ENCODE data around the gene PRKN. TPM values are rescaled to one million over a fixed set of nuclear protein-coding genes. Genes with fewer than 3 reads are reported as not detected.

The PRKN gene
- total RNA-seq, 4 donors from 2014 or later, result 4.5 to 12.3 (median 9.0) TPM

- H3K36me3 ChIP-seq, result no peaks in the 10 kb centered on the region
- TF ChIP-seq POLR2A (IDR thresholded peaks at IDR 0.05) (no peak), POLR2AphosphoS5 (IDR thresholded peaks at IDR 0.05) (no peak), EP300 (IDR thresholded peaks at IDR 0.05; ENCODE audit: low read depth) (no peak), CTCF (IDR thresholded peaks at IDR 0.05) (no peak)
- no peaks in the 10 kb centered on the region for H3K27me3 ChIP-seq
- no peak overlapping the region for H3K27ac ChIP-seq
- H3K4me3 ChIP-seq, result no peak overlapping the region
- WGBS, 2 donors (ENCODE audit: low coverage in 1 of 2), result 45 to 55% methylated on average over 1 of the region's 1 CpG
- DNase-seq, result no peak
- in situ Hi-C loops (cut with MboI; ENCODE audit: low pct_ligation_motif_present in 1 of 4, low pct_unique_long_range_greater_than_20kb in 1 of 4, low sequenced_read_pairs in 3 of 4), result no loop called here
- intact Hi-C loops (cut with DNase I; ENCODE audit: low total_unique reads), result loop anchor here (2.0 kb wide), 1 partner anchor 60 kb away; no protein-coding TSS in a partner anchor
- peaks cover 0 to 3% of the 10 kb centered on the region in 2 donors for H3K9me3 ChIP-seq
- peaks cover 0 to 13% (median 0%) of the 10 kb centered on the region in 4 donors for H3K4me1 ChIP-seq
These were observed 100.7 kb downstream of the PRKN start for GRCh38 chr6:162626869-162627268.

GRCh38 chr6:162625846-162626540, 101.6 kb downstream of the PRKN start:
- DNase-seq, result no peak
- TF ChIP-seq POLR2A (IDR thresholded peaks at IDR 0.05), result no peak
- no peak for TF ChIP-seq POLR2AphosphoS5 (IDR thresholded peaks at IDR 0.05)
- TF ChIP-seq CTCF (IDR thresholded peaks at IDR 0.05), result no peak
- TF ChIP-seq EP300 (IDR thresholded peaks at IDR 0.05; ENCODE audit: low read depth), result no peak
- Histone ChIP-seq H3K4me1 (peaks cover 0 to 13% (median 0%) of the 10 kb centered on the region in 4 donors), H3K27me3 (no peaks in the 10 kb centered on the region), H3K36me3 (no peaks in the 10 kb centered on the region), H3K27ac (no peak overlapping the region), H3K4me3 (no peak overlapping the region), H3K9me3 (no peaks in the 10 kb centered on the region)
- intact Hi-C loops (cut with DNase I; ENCODE audit: low total_unique reads), result loop anchor here (2.0 kb wide), 1 partner anchor 59 kb away; no protein-coding TSS in a partner anchor
- in situ Hi-C loops (cut with MboI; ENCODE audit: low pct_ligation_motif_present in 1 of 4, low pct_unique_long_range_greater_than_20kb in 1 of 4, low sequenced_read_pairs in 3 of 4), result no loop called here
- WGBS, 2 donors (ENCODE audit: low coverage in 1 of 2), result 64 to 79% methylated on average over 5 of the region's 5 CpGs

- whole genome bisulfite sequencing, 2 donors (ENCODE audit: low coverage in 1 of 2), result 68 to 90% methylated on average over 5 of the region's 5 CpGs
- H3K27ac ChIP-seq, result no peak overlapping the region
- H3K36me3 ChIP-seq, result no peaks in the 10 kb centered on the region
- intact Hi-C loops (cut with DNase I; ENCODE audit: low total_unique reads), result no loop called here
- H3K27me3 ChIP-seq, result no peaks in the 10 kb centered on the region
- no peak for DNase-seq
- in situ Hi-C loops (cut with MboI; ENCODE audit: low pct_ligation_motif_present in 1 of 4, low pct_unique_long_range_greater_than_20kb in 1 of 4, low sequenced_read_pairs in 3 of 4), result no loop called here
- no peak for TF ChIP-seq CTCF (IDR thresholded peaks at IDR 0.05)
- no peak for TF ChIP-seq POLR2A (IDR thresholded peaks at IDR 0.05)
- no peak for TF ChIP-seq POLR2AphosphoS5 (IDR thresholded peaks at IDR 0.05)
- no peak for TF ChIP-seq EP300 (IDR thresholded peaks at IDR 0.05; ENCODE audit: low read depth)
- H3K4me3 ChIP-seq, result no peak overlapping the region
- H3K4me1 ChIP-seq, result peaks cover 0 to 7% (median 0%) of the 10 kb centered on the region in 4 donors
- H3K9me3 ChIP-seq, result no peaks in the 10 kb centered on the region
These were observed 105.0 kb downstream of the PRKN start for GRCh38 chr6:162622572-162622971.

- Histone ChIP-seq H3K4me1 (no peaks in the 10 kb centered on the region), H3K9me3 (no peaks in the 10 kb centered on the region), H3K27me3 (no peaks in the 10 kb centered on the region), H3K4me3 (no peak overlapping the region), H3K36me3 (no peaks in the 10 kb centered on the region), H3K27ac (no peak overlapping the region)
- in situ Hi-C loops (cut with MboI; ENCODE audit: low pct_ligation_motif_present in 1 of 4, low pct_unique_long_range_greater_than_20kb in 1 of 4, low sequenced_read_pairs in 3 of 4), result no loop called here
- intact Hi-C loops (cut with DNase I; ENCODE audit: low total_unique reads), result no loop called here
- 69 to 100% methylated on average over 1 to 4 of the region's 4 CpGs for WGBS, 2 donors (ENCODE audit: low coverage in 1 of 2)
- TF ChIP-seq CTCF (IDR thresholded peaks at IDR 0.05), result no peak
- no peak for DNase-seq
These were observed 106.3 kb downstream of the PRKN start for GRCh38 chr6:162621246-162621645.
